Astrocyte of the spinal cord (primary cell): ENCODE results near the gene TTLL11.
A peak's percentile ranks its signal among the peaks of the same experiment; 100 is the strongest.

ENCODE experiments used
- DNase-seq: peaks from one replicate; pipeline ENCODE4 v3.0.0; 2011; ENCODE audit warnings: low read depth, low spot score
- H3K4me3 ChIP-seq: 2 replicates; pipeline ENCODE4 v1.5.1; 2011; ENCODE audit warnings: low read depth, mild to moderate bottlenecking, low read length, moderate library complexity
- in situ Hi-C: cut with HindIII; loops from 2 replicates; pipeline ENCODE4 v1.10.0; 2017; ENCODE audit warnings: low sequenced_read_pairs
- TF ChIP-seq, protein P1 (sequence below): IDR thresholded peaks from 2 replicates; pipeline ENCODE4 v1.5.1; 2012; ENCODE audit warnings: low read depth, mild to moderate bottlenecking, low read length, inconsistent platforms

TTLL11 gene

DNA sequence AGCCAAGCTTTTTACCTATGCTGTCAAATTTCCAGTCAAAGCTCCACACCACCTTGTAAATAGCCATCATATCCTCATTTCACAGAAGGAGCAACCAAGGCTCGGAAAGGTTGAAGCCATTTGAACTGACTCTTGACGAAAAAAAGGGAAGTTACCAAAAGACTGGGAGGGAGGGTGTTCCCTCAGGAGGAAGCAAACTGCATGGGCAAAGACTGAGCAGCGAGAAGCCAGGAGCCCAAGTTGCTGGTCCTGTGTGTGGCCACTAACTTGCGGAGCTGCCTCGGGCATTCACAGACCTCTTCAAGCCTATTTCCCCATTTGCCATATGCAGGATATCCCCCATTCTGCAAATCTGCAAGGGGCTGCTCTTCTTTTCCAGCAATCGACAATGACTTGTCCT lies 37.4 kb downstream of the TTLL11 start:
- in situ Hi-C loops = no loop called here
- TF ChIP-seq, protein P1, sequence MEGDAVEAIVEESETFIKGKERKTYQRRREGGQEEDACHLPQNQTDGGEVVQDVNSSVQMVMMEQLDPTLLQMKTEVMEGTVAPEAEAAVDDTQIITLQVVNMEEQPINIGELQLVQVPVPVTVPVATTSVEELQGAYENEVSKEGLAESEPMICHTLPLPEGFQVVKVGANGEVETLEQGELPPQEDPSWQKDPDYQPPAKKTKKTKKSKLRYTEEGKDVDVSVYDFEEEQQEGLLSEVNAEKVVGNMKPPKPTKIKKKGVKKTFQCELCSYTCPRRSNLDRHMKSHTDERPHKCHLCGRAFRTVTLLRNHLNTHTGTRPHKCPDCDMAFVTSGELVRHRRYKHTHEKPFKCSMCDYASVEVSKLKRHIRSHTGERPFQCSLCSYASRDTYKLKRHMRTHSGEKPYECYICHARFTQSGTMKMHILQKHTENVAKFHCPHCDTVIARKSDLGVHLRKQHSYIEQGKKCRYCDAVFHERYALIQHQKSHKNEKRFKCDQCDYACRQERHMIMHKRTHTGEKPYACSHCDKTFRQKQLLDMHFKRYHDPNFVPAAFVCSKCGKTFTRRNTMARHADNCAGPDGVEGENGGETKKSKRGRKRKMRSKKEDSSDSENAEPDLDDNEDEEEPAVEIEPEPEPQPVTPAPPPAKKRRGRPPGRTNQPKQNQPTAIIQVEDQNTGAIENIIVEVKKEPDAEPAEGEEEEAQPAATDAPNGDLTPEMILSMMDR = no peak
- H3K4me3 ChIP-seq = no peak overlapping the region
- no peak for DNase-seq

DNA sequence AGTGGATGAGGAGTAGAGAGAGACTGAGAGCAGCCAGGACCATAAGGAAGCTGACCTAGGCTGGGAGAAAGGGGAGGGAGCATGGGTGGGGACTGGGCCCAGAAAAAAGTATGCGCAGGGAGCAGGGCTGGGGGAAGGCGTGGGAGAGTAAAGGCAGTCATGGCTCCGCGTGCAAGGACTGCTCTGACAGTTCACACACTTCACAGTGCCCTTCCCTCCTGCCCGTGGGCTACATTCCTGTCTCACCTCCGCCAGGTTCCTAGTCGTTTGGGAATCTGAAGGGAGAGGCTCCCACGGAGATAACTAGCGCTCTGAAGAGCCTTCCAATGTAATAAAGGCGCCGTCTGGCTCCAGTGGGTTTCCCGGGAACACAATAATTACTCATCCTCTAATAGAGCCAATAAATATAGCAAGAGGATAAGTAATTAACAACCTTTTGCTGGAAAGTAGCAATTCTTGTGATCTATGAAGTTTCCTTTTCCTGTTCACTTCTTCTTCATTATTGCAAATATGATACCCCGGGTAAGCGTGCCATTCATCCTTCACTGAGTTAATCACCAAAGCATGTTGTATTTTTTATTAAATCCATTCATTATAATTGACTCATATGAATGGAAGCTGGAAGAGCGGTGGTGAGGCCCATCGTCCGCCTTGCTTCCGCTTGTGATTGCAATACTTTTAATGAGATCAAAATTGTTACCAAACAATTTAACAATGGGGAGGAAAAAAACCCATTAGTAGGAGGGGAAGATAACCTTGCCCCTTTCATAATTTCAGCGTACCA lies 39.3 kb downstream of the TTLL11 start:
- in situ Hi-C loops = no loop called here
- H3K4me3 ChIP-seq = no peak overlapping the region
- TF ChIP-seq, protein P1 = no peak
- peak; percentile 17 for DNase-seq

DNA sequence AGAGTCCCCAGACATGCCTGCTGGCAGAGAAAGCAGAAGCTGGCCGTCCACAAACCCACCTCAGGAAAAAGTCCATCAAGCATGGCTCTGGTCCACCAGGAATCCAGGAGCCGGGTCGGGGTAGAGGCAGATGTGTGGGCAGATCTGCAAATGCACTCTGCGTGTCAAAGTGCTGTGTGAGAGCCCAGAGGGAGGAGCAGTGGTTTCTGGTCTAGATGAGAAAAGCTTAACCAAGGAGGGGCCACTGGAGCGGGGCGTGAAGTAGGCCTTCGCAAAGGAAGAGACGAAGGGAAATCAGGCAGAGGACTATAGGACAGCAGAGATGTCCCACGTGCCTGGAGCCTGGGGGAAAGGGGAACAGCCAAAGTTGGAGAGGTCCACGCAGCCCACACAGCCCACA lies 40.0 kb downstream of the TTLL11 start:
- in situ Hi-C loops = no loop called here
- H3K4me3 ChIP-seq = no peak overlapping the region
- DNase-seq = no peak
- TF ChIP-seq, protein P1 = no peak

DNA sequence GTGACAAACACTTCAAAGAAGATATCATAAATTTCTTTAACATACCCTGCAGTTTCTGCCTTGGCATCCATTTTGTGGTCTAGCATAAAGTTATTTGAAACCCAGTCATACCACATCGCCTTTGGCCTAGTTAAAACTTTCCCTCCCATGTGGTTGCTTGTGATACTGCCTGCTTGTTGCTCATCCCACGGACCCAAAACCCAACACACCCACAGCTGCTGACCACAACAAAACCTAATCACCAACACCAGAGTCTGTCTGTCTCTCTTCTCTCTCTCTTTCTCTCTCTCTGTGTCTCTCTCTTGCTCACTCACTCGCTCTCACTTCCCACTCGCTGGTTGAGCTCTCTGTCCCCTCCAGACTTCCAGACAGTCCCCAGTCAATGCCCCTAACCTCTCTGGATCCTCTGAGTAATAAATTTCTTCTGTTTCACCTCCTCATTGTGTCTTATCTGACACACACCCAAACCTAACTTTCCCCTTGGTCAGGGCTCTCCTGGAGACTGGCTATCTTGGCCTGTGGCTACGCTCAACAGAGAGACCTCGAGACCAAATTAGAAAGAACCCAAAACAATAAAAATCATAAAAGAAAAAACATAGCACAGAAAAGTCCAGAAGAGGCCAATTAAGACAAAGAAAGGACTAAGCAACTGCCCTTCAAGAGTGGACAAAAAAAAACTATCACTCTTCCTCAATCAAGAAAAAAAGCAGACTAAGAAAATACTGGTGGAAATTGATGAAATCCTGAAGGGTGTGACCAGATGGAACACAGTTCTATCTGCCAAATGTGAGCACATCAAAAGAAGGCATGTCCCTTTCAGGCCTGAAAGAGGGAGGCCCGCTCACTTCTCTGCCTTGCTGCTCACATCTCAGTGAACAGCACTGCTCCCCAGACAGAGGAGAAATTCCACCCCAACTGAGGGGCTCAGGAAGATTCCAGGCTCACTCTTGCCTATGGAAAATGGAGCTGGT lies 41.5 kb downstream of the TTLL11 start:
- H3K4me3 ChIP-seq = no peak overlapping the region
- in situ Hi-C loops = no loop called here
- TF ChIP-seq, protein P1 = no peak
- DNase-seq = peak; percentile 43

DNA sequence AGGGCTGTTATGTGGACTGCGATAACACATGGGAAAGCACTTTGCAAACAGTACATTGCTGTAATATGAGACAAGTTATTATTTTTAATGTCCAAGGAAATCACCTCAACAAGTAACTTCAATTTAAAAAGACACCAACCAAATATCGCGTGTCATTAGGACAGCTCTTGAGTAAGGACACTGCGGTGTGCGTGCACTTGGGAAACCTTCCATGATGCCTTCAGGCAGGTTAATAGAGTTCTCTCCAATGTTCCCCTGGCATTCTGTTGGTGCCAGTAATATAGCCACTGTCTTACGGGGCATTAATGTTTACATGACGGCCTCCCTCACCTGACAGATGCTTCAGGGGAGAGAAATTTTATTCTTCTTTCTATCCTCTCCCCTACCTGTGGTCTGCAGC lies 42.9 kb downstream of the TTLL11 start:
- DNase-seq = no peak
- TF ChIP-seq, protein P1 = no peak

DNA sequence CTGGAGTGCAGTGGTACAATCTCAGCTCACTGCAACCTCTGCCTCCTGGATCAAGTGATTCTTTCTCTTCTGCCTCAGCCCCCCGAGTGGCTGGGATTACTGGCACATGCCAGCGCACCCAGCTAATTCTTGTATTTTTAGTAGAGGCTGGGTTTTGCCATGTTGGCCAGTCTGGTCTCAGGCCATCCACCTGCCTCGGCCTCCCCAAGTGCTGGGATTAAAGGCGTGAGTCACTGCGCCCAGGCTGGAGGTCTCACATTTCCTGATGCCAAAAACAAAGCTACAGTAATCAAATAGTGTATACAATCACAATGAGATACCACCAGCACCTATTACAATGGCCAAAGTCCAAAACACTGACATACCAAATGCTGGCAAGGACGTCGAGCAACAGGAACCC lies 51.1 kb downstream of the TTLL11 start:
- in situ Hi-C loops = no loop called here
- no peak overlapping the region for H3K4me3 ChIP-seq
- TF ChIP-seq, protein P1 = no peak
- DNase-seq = no peak

More for the DNA sequence above, 42.9 kb downstream of the TTLL11 start:
- in situ Hi-C loops = no loop called here
- H3K4me3 ChIP-seq = no peak overlapping the region
